ENCODE results near the gene TTC27.

The TTC27 gene

GRCh38 chr2:32732120-32732519 lies 104.3 kb downstream of the TTC27 start:
- TF ChIP-seq ZFX (IDR thresholded peaks at IDR 0.05; ENCODE audit: borderline replicate concordance), result no peak
- no peak for TF ChIP-seq CTCF (IDR thresholded peaks at IDR 0.05)

DNA sequence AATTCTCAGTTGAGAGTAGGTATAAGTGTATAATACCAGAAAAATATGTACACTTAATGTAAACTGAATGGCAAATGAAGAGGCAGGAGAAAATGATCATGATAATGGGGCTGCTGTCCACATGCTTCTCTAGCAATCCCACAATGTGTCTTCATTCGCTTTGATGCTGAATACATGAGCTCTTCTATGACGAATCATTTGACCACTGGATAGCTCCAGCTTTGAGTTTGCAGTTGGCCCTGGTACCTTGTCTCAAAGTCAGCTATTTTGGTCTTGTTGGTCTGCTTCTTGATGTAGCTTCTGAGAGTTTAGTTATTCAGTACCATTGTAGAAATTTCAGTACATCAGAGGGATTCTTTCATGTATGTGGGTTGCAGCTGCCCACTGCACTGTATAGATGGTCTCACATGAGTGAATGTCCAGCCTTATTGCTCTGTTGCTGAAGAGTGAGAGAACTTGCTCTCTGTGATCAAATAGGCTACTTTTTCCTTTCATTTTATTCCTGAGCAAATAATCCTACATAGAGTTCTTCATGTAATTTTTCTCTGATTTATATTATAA lies 105.1 kb downstream of the TTC27 start:
- no peak overlapping the region for H3K27ac ChIP-seq
- TF ChIP-seq CTCF (IDR thresholded peaks at IDR 0.05) (no peak), ZFX (IDR thresholded peaks at IDR 0.05; ENCODE audit: borderline replicate concordance) (no peak)

More at GRCh38 chr2:32732120-32732519, 104.3 kb downstream of the TTC27 start:
- no peak overlapping the region for H3K27ac ChIP-seq

DNA sequence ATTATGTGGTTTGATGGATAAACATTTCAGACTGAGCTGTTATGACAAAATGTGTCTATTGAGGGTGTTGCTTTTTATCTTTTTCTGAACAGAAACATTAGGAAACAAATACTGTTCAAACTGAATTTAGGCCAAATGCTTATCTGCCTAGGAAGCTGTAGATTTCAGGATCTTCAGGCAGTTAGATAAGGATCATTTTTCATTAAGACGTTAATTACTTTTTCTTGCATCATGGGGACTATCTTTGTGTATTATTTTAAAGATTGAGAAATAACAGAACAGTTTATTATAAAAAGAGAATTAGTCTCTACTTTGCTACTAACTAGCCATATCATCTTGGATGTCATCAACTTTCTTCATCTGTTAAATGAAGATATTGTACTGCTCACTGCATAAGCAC lies 107.5 kb downstream of the TTC27 start:
- TF ChIP-seq ZFX (IDR thresholded peaks at IDR 0.05; ENCODE audit: borderline replicate concordance) (no peak), CTCF (IDR thresholded peaks at IDR 0.05) (no peak)

GRCh38 chr2:32738939-32739338 lies 111.1 kb downstream of the TTC27 start:
- H3K27ac ChIP-seq, result no peak overlapping the region
- TF ChIP-seq ZFX (IDR thresholded peaks at IDR 0.05; ENCODE audit: borderline replicate concordance), result no peak
- TF ChIP-seq CTCF (IDR thresholded peaks at IDR 0.05), result no peak

More for the DNA sequence above, 107.5 kb downstream of the TTC27 start:
- no peak overlapping the region for H3K27ac ChIP-seq

DNA sequence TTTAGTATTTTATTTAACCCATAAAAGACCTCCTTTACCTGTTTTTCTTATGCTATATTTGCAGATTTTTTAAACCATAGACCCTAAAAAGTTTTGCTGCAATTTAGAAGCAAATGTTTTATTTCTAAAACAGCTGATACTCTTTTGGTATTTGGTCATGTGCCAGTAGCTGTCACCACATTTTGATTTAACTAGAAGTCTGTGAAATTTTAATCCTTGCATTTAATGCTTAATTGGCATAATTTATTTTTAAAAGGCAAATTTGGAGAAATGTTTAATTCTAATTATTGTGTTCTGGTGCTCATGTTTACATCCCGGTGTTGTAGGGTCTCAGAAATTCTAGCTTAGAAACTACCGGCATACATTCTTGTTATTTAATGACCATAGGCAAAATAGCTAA lies 111.8 kb downstream of the TTC27 start:
- no peak overlapping the region for H3K27ac ChIP-seq
- TF ChIP-seq ZFX (IDR thresholded peaks at IDR 0.05; ENCODE audit: borderline replicate concordance) (no peak), CTCF (IDR thresholded peaks at IDR 0.05) (no peak)

DNA sequence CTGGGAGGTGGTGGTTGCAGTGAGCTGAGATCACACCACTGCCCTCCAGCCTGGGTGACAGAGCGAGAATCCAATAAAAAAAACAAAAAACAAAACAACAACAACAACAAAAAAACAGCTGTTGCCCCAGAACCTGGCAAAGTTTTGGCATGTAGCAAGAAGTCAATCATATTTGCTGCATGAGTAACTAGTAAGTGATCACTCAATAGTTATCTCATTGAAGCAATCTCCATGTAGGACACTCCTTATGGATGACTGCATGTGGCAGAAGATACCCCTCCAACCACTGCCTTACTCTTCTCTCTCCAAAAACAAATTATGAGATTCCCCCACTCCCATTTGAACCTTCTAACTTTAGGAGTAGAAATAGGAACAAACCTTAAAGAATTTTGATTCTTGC lies 113.7 kb downstream of the TTC27 start:
- no peak for TF ChIP-seq CTCF (IDR thresholded peaks at IDR 0.05)

DNA sequence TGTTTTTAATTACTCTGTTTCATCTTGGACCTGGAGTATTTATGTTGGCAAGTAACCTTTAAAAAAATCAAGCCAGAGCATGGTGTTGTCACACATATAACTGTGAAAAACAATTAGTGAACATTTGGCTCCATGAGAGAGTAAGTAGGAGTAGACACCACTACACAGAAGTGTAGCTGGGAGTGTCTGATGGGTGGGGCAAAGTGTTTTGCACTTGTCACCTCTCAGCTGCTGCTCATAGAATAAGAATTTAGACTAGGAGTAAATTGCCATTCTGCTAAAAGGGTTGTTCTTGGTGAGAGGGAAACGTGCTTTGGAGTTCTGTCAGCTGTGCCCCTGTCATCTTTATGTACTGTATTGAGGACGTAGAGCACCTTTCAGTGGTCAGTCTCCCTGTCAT lies 114.5 kb downstream of the TTC27 start:
- TF ChIP-seq CTCF (IDR thresholded peaks at IDR 0.05) (no peak), ZFX (IDR thresholded peaks at IDR 0.05; ENCODE audit: borderline replicate concordance) (no peak)

More for the DNA sequence above, 113.7 kb downstream of the TTC27 start:
- no peak overlapping the region for H3K27ac ChIP-seq

More for the DNA sequence above, 114.5 kb downstream of the TTC27 start:
- H3K27ac ChIP-seq, result no peak overlapping the region

All from 22Rv1 (cell line).